H9 (cell line): ENCODE results near the gene KAT6B. TPM values are rescaled to one million over a fixed set of nuclear protein-coding genes. Genes with fewer than 3 reads are reported as not detected.

Source experiments
- DNase-seq: peaks from one replicate; pipeline ENCODE4 v3.0.0-alpha.2; 2017
- H2AFZ ChIP-seq: one replicate; pipeline ENCODE4 v1.6.1; 2013; ENCODE audit warnings: mild to moderate bottlenecking, low read length, control low read depth, moderate library complexity
- H2AK5ac ChIP-seq: 2 replicates; pipeline ENCODE4 v1.6.1; 2013; ENCODE audit warnings: low read length, control low read depth, mixed read lengths; ENCODE audit not compliant: insufficient read length
- H2BK120ac ChIP-seq: one replicate; pipeline ENCODE4 v1.6.1; 2013; ENCODE audit warnings: low read depth, mild to moderate bottlenecking, low read length, control low read depth, inconsistent platforms; ENCODE audit not compliant: poor library complexity, severe bottlenecking
- H2BK12ac ChIP-seq: 2 replicates; pipeline ENCODE4 v1.6.1; 2013; ENCODE audit warnings: low read length, control low read depth, mixed read lengths, low read depth; ENCODE audit not compliant: insufficient read length
- H2BK15ac ChIP-seq: 2 replicates; pipeline ENCODE4 v1.6.1; 2013; ENCODE audit warnings: low read depth, low read length, control low read depth
- H2BK20ac ChIP-seq: one replicate; pipeline ENCODE4 v1.6.1; 2013; ENCODE audit warnings: low read depth, mild to moderate bottlenecking, low read length, control low read depth, inconsistent platforms; ENCODE audit not compliant: poor library complexity, severe bottlenecking
- H2BK5ac ChIP-seq: 2 replicates; pipeline ENCODE4 v1.6.1; 2013; ENCODE audit warnings: low read length, control low read depth, mixed read lengths; ENCODE audit not compliant: insufficient read length
- H3K14ac ChIP-seq: 2 replicates; pipeline ENCODE4 v1.6.1; 2013; ENCODE audit warnings: low read length, control low read depth; ENCODE audit not compliant: insufficient read depth
- H3K18ac ChIP-seq: 2 replicates; pipeline ENCODE4 v1.6.1; 2013; ENCODE audit warnings: low read depth, mild to moderate bottlenecking, mixed read lengths, low read length, control low read depth; ENCODE audit not compliant: insufficient read length
- H3K23ac ChIP-seq: 2 replicates; pipeline ENCODE4 v1.6.1; 2013; ENCODE audit warnings: low read length, control low read depth, mixed read lengths, low read depth; ENCODE audit not compliant: insufficient read length
- H3K23me2 ChIP-seq: 2 replicates; pipeline ENCODE4 v1.6.1; 2013; ENCODE audit warnings: low read depth, mild to moderate bottlenecking, mixed read lengths, low read length, control low read depth; ENCODE audit not compliant: insufficient read length, poor library complexity, severe bottlenecking
- H3K27ac ChIP-seq: 2 replicates; pipeline ENCODE4 v1.5.1; 2013; ENCODE audit warnings: low read length, control low read depth, mixed read lengths, low read depth; ENCODE audit not compliant: insufficient read length
- H3K27me3 ChIP-seq: 2 replicates; pipeline ENCODE4 v1.6.1; 2013; ENCODE audit warnings: low read length, control low read depth, inconsistent platforms; ENCODE audit not compliant: insufficient read depth
- H3K4ac ChIP-seq: 2 replicates; pipeline ENCODE4 v1.6.1; 2013; ENCODE audit warnings: low read depth, mild to moderate bottlenecking, control low read depth, inconsistent platforms, low read length, moderate library complexity
- H3K4me1 ChIP-seq: 2 replicates; pipeline ENCODE4 v1.6.1; 2013; ENCODE audit warnings: low read length, control low read depth, inconsistent platforms; ENCODE audit not compliant: insufficient read depth
- H3K4me2 ChIP-seq: 2 replicates; pipeline ENCODE4 v1.6.1; 2013; ENCODE audit warnings: low read length, control low read depth, mixed read lengths; ENCODE audit not compliant: insufficient read length, insufficient read depth
- H3K56ac ChIP-seq: 2 replicates; pipeline ENCODE4 v1.6.1; 2013; ENCODE audit warnings: low read depth, mild to moderate bottlenecking, mixed read lengths, low read length, control low read depth; ENCODE audit not compliant: insufficient read length
- H3K79me1 ChIP-seq: 2 replicates; pipeline ENCODE4 v1.6.1; 2013; ENCODE audit warnings: low read depth, mild to moderate bottlenecking, moderate library complexity, low read length, control low read depth, inconsistent platforms; ENCODE audit not compliant: insufficient read depth, poor library complexity, severe bottlenecking
- H3K79me2 ChIP-seq: 2 replicates; pipeline ENCODE4 v1.6.1; 2013; ENCODE audit warnings: low read length, control low read depth, inconsistent platforms; ENCODE audit not compliant: insufficient read depth
- H3K9ac ChIP-seq: 2 replicates; pipeline ENCODE4 v1.6.1; 2013; ENCODE audit warnings: low read length, control low read depth, mixed read lengths; ENCODE audit not compliant: insufficient read length; ENCODE audit errors: extremely low read depth
- H3K9me3 ChIP-seq: one replicate; pipeline ENCODE4 v1.6.1; 2013; ENCODE audit warnings: low read depth, low read length, inconsistent platforms; ENCODE audit not compliant: control insufficient read depth
- H3T11ph ChIP-seq: one replicate; pipeline ENCODE4 v1.6.1; 2013; ENCODE audit warnings: mild to moderate bottlenecking, low read length, control low read depth, inconsistent platforms
- H4K20me1 ChIP-seq: one replicate; pipeline ENCODE4 v1.6.1; 2013; ENCODE audit not compliant: control insufficient read depth, insufficient read length, insufficient read depth
- H4K5ac ChIP-seq: 2 replicates; pipeline ENCODE4 v1.6.1; 2013; ENCODE audit warnings: low read depth, mild to moderate bottlenecking, mixed read lengths, low read length, control low read depth; ENCODE audit not compliant: insufficient read length
- H4K8ac ChIP-seq: replicated peaks from 2 replicates; pipeline ENCODE4 v1.6.1; 2013; ENCODE audit warnings: low read length, control low read depth, mixed read lengths, low read depth; ENCODE audit not compliant: insufficient read length
- H4K91ac ChIP-seq: 2 replicates; pipeline ENCODE4 v1.6.1; 2013; ENCODE audit warnings: low read depth, mild to moderate bottlenecking, moderate library complexity, mixed read lengths, low read length, control low read depth; ENCODE audit not compliant: insufficient read length
- H3K27ac Mint-ChIP-seq, 3 experiments: 2 replicates in 2 of 3; 3 replicates in 1 of 3; pipeline ENCODE4 v1.8.0; 2020 to 2021; ENCODE audit warnings: mixed read lengths in 3 of 3, mild to moderate bottlenecking in 1 of 3, moderate library complexity in 1 of 3
- H3K27me3 Mint-ChIP-seq: 2 replicates; pipeline ENCODE4 v1.8.0; 2021; ENCODE audit warnings: low read depth, mild to moderate bottlenecking, moderate library complexity, mixed read lengths
- H3K36me3 Mint-ChIP-seq, 3 experiments: 2 replicates in 2 of 3; 3 replicates in 1 of 3; pipeline ENCODE4 v1.8.0; 2020 to 2021; ENCODE audit warnings: low read depth in 3 of 3, mixed read lengths in 3 of 3; ENCODE audit not compliant: insufficient read depth in 1 of 3
- H3K4me1 Mint-ChIP-seq, 2 experiments: 2 replicates each; pipeline ENCODE4 v1.8.0; 2020; ENCODE audit warnings: mixed read lengths in 2 of 2
- H3K4me3 Mint-ChIP-seq, 2 experiments: 2 replicates in 1 of 2; 3 replicates in 1 of 2; pipeline ENCODE4 v1.8.0; 2020 to 2021; ENCODE audit warnings: mild to moderate bottlenecking in 2 of 2, mixed read lengths in 2 of 2, moderate library complexity in 1 of 2
- H3K9me3 Mint-ChIP-seq, 2 experiments: 2 replicates in 1 of 2; 3 replicates in 1 of 2; pipeline ENCODE4 v1.8.0; 2020; ENCODE audit warnings: mild to moderate bottlenecking in 2 of 2, mixed read lengths in 2 of 2, moderate library complexity in 1 of 2
- CTCF ChIP-seq: fragments of 200-600 bp; sonication (generic); conservative IDR thresholded peaks from 3 replicates; pipeline ENCODE4 v1.8.0; 2021; ENCODE audit warnings: antibody characterized with exemption, mild to moderate bottlenecking
- WGBS: extraction: QIAGEN DNeasy Blood & Tissue Kit; methylation state at CpG from one replicate; pipeline ENCODE4 v1.1.7; 2013; ENCODE audit warnings: missing lambda C conversion rate, low lambda C conversion rate, mixed read lengths; ENCODE audit not compliant: insufficient read length; ENCODE audit errors: extremely low coverage; 5-methylcytosine and 5-hydroxymethylcytosine counted together
- total RNA-seq: library from RNA; stranded (reverse); gene quantifications from 2 replicates; pipeline ENCODE4 v1.2.1, GENCODE V29; 2021

KAT6B gene
- total RNA-seq, 1 experiment from 2014 or later = 34.2 TPM

- Histone ChIP-seq H3K4me1 (no peaks in the 10 kb centered on the region), H4K8ac (no peak overlapping the region), H4K20me1 (no peaks in the 10 kb centered on the region), H3K23ac (no peak overlapping the region), H2AFZ (no peak overlapping the region), H2BK120ac (no peak overlapping the region), H3K18ac (no peak overlapping the region), H3T11ph (no peak overlapping the region), H3K4me2 (no peak overlapping the region), H3K9ac (no peak overlapping the region), H3K14ac (no peak overlapping the region), H3K79me1 (peaks cover 6% of the 10 kb centered on the region), H3K23me2 (no peaks in the 10 kb centered on the region), H2AK5ac (no peak overlapping the region), H3K56ac (no peak overlapping the region), H2BK12ac (no peak overlapping the region), H2BK20ac (no peak overlapping the region), H3K4ac (no peak overlapping the region), H4K5ac (no peak overlapping the region), H3K79me2 (no peaks in the 10 kb centered on the region), H3K27me3 (no peaks in the 10 kb centered on the region), H2BK5ac (no peak overlapping the region), H3K27ac (no peak overlapping the region), H4K91ac (no peak overlapping the region), H3K9me3 (no peaks in the 10 kb centered on the region), H2BK15ac (no peak overlapping the region)
- Mint-ChIP-seq H3K27ac (no peak overlapping the region), H3K9me3 (no peaks in the 10 kb centered on the region), H3K4me3 (no peak overlapping the region), H3K27me3 (no peaks in the 10 kb centered on the region), H3K4me1 (peaks cover 5 to 8% of the 10 kb centered on the region in 2 experiments), H3K36me3 (peaks cover 3 to 22% (median 20%) of the 10 kb centered on the region in 3 experiments; a peak in 6 of 7 replicates)
- no peak for DNase-seq
- no peak for TF ChIP-seq CTCF
- no CpG with 5 or more reads among the region's 1 CpG for WGBS
Observed at GRCh38 chr10:74842301-74842954, 16.0 kb downstream of the KAT6B start.
